HG02938 (cell line): ENCODE results near the gene RBBP8NL.

Source experiments
- ATAC-seq: cut with Tn5 transposase; IDR thresholded peaks from one replicate; pipeline ENCODE4 v1.9.1; 2021; ENCODE audit warnings: mild to moderate bottlenecking, moderate library complexity; ENCODE audit not compliant: unreplicated experiment

RBBP8NL gene

GRCh38 chr20:62423326-62423706 is 4.0 kb downstream of the RBBP8NL start:
- ATAC-seq: no peak

- no peak for ATAC-seq
Observed at GRCh38 chr20:62422636-62423325, 4.6 kb downstream of the RBBP8NL start.

GRCh38 chr20:62421716-62421990 is 5.7 kb downstream of the RBBP8NL start:
- ATAC-seq: no peak

- no peak for ATAC-seq
Observed at GRCh38 chr20:62420846-62421715, 6.3 kb downstream of the RBBP8NL start.

GRCh38 chr20:62419759-62420158 is 7.6 kb downstream of the RBBP8NL start:
- no peak for ATAC-seq

- no peak for ATAC-seq
Observed at GRCh38 chr20:62418709-62419487, 8.4 kb downstream of the RBBP8NL start.

GRCh38 chr20:62417981-62418708 is 9.2 kb downstream of the RBBP8NL start:
- no peak for ATAC-seq

- ATAC-seq: no peak
Observed at GRCh38 chr20:62416651-62417637, 10.4 kb downstream of the RBBP8NL start.

GRCh38 chr20:62415354-62416111 is 11.8 kb downstream of the RBBP8NL start:
- ATAC-seq: no peak

- ATAC-seq: no peak
Observed at GRCh38 chr20:62413896-62414481, 13.3 kb downstream of the RBBP8NL start.

- ATAC-seq: no peak
Observed at GRCh38 chr20:62413025-62413570, 14.2 kb downstream of the RBBP8NL start.

- ATAC-seq: no peak
Observed at GRCh38 chr20:62412194-62413024, 14.9 kb downstream of the RBBP8NL start.

- no peak for ATAC-seq
Observed at GRCh38 chr20:62411479-62412193, 15.7 kb downstream of the RBBP8NL start.

GRCh38 chr20:62410746-62411478 is 16.4 kb downstream of the RBBP8NL start:
- no peak for ATAC-seq

GRCh38 chr20:62409931-62410745 is 17.2 kb downstream of the RBBP8NL start:
- ATAC-seq: no peak
